ENCODE results near the gene TMEM120A. TPM values are rescaled to one million over a fixed set of nuclear protein-coding genes. Genes with fewer than 3 reads are reported as not detected.

The TMEM120A gene
- polyA plus RNA-seq, 1 of the 3 experiments (the other 2 are of a cell fraction) = 59.8 TPM

DNA sequence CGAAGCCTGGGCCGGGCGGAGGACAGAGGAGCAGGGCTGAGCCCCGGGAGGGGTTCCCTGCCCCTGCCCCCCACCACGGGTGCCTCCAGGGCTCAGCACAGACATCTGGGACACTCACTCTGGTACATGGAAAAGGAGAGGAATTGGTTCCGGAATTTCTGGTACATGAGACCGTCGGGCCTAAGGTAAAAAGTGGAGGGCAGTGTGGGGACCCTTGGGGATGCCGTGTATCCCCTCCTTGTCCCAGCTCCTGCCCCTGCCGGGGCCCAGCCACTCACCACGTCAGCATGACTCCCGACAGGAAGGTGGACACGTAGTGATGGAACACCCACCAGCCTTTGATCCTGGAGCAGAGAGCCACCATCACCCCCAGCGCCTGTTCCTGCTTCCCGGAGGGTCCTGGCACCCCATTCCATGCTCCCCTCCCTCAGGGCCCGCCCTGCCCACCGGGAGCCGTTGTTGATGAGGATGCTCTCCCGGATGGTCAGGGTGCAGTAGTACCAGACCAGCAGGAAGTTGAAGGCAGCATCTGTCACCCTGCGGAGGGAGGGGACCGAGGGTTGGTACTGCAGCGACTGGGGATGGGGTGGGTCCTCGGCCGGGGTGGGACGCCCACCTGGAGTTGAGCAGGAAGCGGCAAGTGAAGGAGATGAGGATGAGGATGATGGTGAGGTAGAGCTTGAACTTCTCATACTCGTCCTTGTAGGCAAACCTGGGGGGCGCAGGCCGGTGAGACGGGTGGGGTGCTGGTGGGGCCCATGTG, 6.4 kb downstream of the TMEM120A start:
- no peak overlapping the region for H3K27ac ChIP-seq (ENCODE audit: low read depth in 2 of 2, low read length in 1 of 2)
- peaks cover 13 to 47% of the 10 kb centered on the region in 2 experiments for H3K36me3 ChIP-seq (replicated peaks in 1 of 2; ENCODE audit: control insufficient read depth in 1 of 2, insufficient read depth in 2 of 2, low read length in 1 of 2)
- TF ChIP-seq RFX5 (IDR thresholded peaks at IDR 0.05; ENCODE audit: low read length) = no peak
- ChIA-PET CTCF (no interaction called here), POLR2A (no interaction called here)
- no peaks in the 10 kb centered on the region for H3K9me2 ChIP-seq
- no peak overlapping the region for H3K9ac ChIP-seq
- no peaks in the 10 kb centered on the region for H3K79me2 ChIP-seq (ENCODE audit: insufficient read depth)
- H3K4me2 ChIP-seq = no peak overlapping the region
- H2AFZ ChIP-seq (ENCODE audit: low read depth) = no peak overlapping the region
- no peaks in the 10 kb centered on the region for H3K9me3 ChIP-seq
- H4K20me1 ChIP-seq (ENCODE audit: insufficient read depth) = no peaks in the 10 kb centered on the region
- no peak overlapping the region for H3K4me3 ChIP-seq (ENCODE audit: low read depth in 2 of 2, low read length in 1 of 2)
- WGBS (ENCODE audit: low lambda C conversion rate) = 94% methylated on average over 25 of the region's 30 CpGs
- no peaks in the 10 kb centered on the region for H3K27me3 ChIP-seq (ENCODE audit: insufficient read depth)
- DNase-seq = peak; percentile 43
- H3F3A ChIP-seq (replicated peaks; ENCODE audit: insufficient read depth) = peaks cover under 1% of the 10 kb centered on the region
- H3K4me1 ChIP-seq (ENCODE audit: control insufficient read depth in 1 of 2, insufficient read depth in 2 of 2, low read depth in 1 of 2, low read length in 1 of 2) = peaks cover 0 to 14% of the 10 kb centered on the region in 2 experiments; a peak in 1 of 4 replicates

- Histone ChIP-seq H3F3A (replicated peaks; ENCODE audit: insufficient read depth) (no peaks in the 10 kb centered on the region), H2AFZ (ENCODE audit: low read depth) (no peak overlapping the region), H3K9me2 (no peaks in the 10 kb centered on the region), H3K4me1 (ENCODE audit: control insufficient read depth in 1 of 2, insufficient read depth in 2 of 2, low read depth in 1 of 2, low read length in 1 of 2) (peaks cover 0 to 13% of the 10 kb centered on the region in 2 experiments; a peak in 1 of 4 replicates), H3K79me2 (ENCODE audit: insufficient read depth) (no peaks in the 10 kb centered on the region), H3K9ac (no peak overlapping the region), H3K27me3 (ENCODE audit: insufficient read depth) (no peaks in the 10 kb centered on the region), H3K4me3 (ENCODE audit: low read depth in 2 of 2, low read length in 1 of 2) (no peak overlapping the region), H3K4me2 (no peak overlapping the region), H3K9me3 (no peaks in the 10 kb centered on the region), H3K27ac (ENCODE audit: low read depth in 2 of 2, low read length in 1 of 2) (no peak overlapping the region), H4K20me1 (ENCODE audit: insufficient read depth) (no peaks in the 10 kb centered on the region), H3K36me3 (replicated peaks in 1 of 2; ENCODE audit: control insufficient read depth in 1 of 2, insufficient read depth in 2 of 2, low read length in 1 of 2) (peaks cover 13 to 49% of the 10 kb centered on the region in 2 experiments)
- 94% methylated on average over 26 of the region's 32 CpGs for WGBS (ENCODE audit: low lambda C conversion rate)
- DNase-seq = peak; percentile 41
- ChIA-PET CTCF (interaction anchor here (1.2 kb wide), 1 partner anchor 12 kb away, joined by 4 read pairs; no protein-coding TSS in a partner anchor), POLR2A (no interaction called here)
- no peak for TF ChIP-seq MXI1 (IDR thresholded peaks at IDR 0.05; ENCODE audit: low read depth, low read length)
- no peak for TF ChIP-seq CHD2 (IDR thresholded peaks at IDR 0.05; ENCODE audit: low read length, partially characterized antibody)
- TF ChIP-seq TAF1 (IDR thresholded peaks at IDR 0.05; ENCODE audit: borderline replicate concordance, low read depth, low read length) = no peak
Measured at GRCh38 chr7:75987026-75987804, 7.2 kb downstream of the TMEM120A start.

DNA sequence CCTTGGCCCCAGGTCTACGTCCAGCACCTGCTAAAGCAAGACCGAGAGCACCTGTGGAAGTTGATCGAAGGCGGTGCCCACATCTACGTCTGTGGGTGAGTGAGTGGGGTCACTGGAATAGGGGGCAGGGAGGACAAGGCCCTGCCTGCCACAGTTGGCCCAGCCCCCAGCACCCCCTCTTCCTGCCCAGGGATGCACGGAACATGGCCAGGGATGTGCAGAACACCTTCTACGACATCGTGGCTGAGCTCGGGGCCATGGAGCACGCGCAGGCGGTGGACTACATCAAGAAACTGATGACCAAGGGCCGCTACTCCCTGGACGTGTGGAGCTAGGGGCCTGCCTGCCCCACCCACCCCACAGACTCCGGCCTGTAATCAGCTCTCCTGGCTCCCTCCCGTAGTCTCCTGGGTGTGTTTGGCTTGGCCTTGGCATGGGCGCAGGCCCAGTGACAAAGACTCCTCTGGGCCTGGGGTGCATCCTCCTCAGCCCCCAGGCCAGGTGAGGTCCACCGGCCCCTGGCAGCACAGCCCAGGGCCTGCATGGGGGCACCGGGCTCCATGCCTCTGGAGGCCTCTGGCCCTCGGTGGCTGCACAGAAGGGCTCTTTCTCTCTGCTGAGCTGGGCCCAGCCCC, 8.1 kb downstream of the TMEM120A start:
- peak; percentile 37 for DNase-seq
- WGBS (ENCODE audit: low lambda C conversion rate) = 93% methylated on average over 15 of the region's 20 CpGs
- TF ChIP-seq MXI1 (IDR thresholded peaks at IDR 0.05; ENCODE audit: low read depth, low read length) (no peak), FOXM1 (IDR thresholded peaks at IDR 0.05; ENCODE audit: low read depth) (no peak), SMC3 (IDR thresholded peaks at IDR 0.05; ENCODE audit: low read depth, low read length) (no peak)
- CTCF ChIA-PET = interaction anchor here (1.2 kb wide), 1 partner anchor 11 kb away, joined by 4 read pairs; no protein-coding TSS in a partner anchor
- H3K4me3 ChIP-seq (ENCODE audit: low read depth in 2 of 2, low read length in 1 of 2) = no peak overlapping the region
- H3K9ac ChIP-seq = no peak overlapping the region
- no peaks in the 10 kb centered on the region for H3F3A ChIP-seq (replicated peaks; ENCODE audit: insufficient read depth)
- H2AFZ ChIP-seq (ENCODE audit: low read depth) = no peak overlapping the region
- no peaks in the 10 kb centered on the region for H4K20me1 ChIP-seq (ENCODE audit: insufficient read depth)
- H3K27ac ChIP-seq (ENCODE audit: low read depth in 2 of 2, low read length in 1 of 2) = no peak overlapping the region
- H3K9me2 ChIP-seq = no peaks in the 10 kb centered on the region
- no peak overlapping the region for H3K4me2 ChIP-seq
- no peaks in the 10 kb centered on the region for H3K79me2 ChIP-seq (ENCODE audit: insufficient read depth)
- H3K36me3 ChIP-seq (replicated peaks in 1 of 2; ENCODE audit: control insufficient read depth in 1 of 2, insufficient read depth in 2 of 2, low read length in 1 of 2) = peaks cover 13 to 58% of the 10 kb centered on the region in 2 experiments
- H3K4me1 ChIP-seq (ENCODE audit: control insufficient read depth in 1 of 2, insufficient read depth in 2 of 2, low read depth in 1 of 2, low read length in 1 of 2) = peaks cover 0 to 13% of the 10 kb centered on the region in 2 experiments; a peak in 1 of 4 replicates
- POLR2A ChIA-PET = no interaction called here
- no peaks in the 10 kb centered on the region for H3K9me3 ChIP-seq
- H3K27me3 ChIP-seq (ENCODE audit: insufficient read depth) = no peaks in the 10 kb centered on the region

Data from SK-N-SH (cell line).